Nephron progenitor cell (in vitro differentiated cells): ENCODE measurements around the gene HPN.
"Not testable (repeated sequence)": the region's sequence is repeated elsewhere in the genome, so short reads cannot be mapped to it uniquely, and the experiment has no call there.

Source experiments
- DNase-seq: peaks from one replicate; pipeline ENCODE4 v3.0.0; 2021
- H3K27ac Mint-ChIP-seq: 2 replicates; pipeline ENCODE4 v1.8.0; 2021; ENCODE audit warnings: mild to moderate bottlenecking, moderate library complexity, mixed read lengths
- H3K27me3 Mint-ChIP-seq: 2 replicates; pipeline ENCODE4 v1.8.0; 2021; ENCODE audit warnings: mild to moderate bottlenecking, low read depth, mixed read lengths; ENCODE audit not compliant: poor library complexity
- H3K36me3 Mint-ChIP-seq: 2 replicates; pipeline ENCODE4 v1.8.0; 2021; ENCODE audit warnings: low read depth, mixed read lengths
- H3K4me1 Mint-ChIP-seq: 2 replicates; pipeline ENCODE4 v1.8.0; 2021; ENCODE audit warnings: mixed read lengths
- H3K4me3 Mint-ChIP-seq: 2 replicates; pipeline ENCODE4 v1.8.0; 2021; ENCODE audit warnings: mild to moderate bottlenecking, moderate library complexity, mixed read lengths
- H3K9me3 Mint-ChIP-seq: 2 replicates; pipeline ENCODE4 v1.8.0; 2021; ENCODE audit warnings: mild to moderate bottlenecking, moderate library complexity, mixed read lengths
- CTCF ChIP-seq: fragments of 200-600 bp; sonication (generic); IDR thresholded peaks from 2 replicates; pipeline ENCODE4 v1.5.0; 2021; ENCODE audit warnings: antibody characterized with exemption

Gene HPN

GRCh38 chr19:35099155-35099896 lies 57.8 kb downstream of the HPN start:
- TF ChIP-seq CTCF, result no peak
- no peaks in the 10 kb centered on the region for H3K9me3 Mint-ChIP-seq

GRCh38 chr19:35099897-35100275 lies 58.4 kb downstream of the HPN start:
- Mint-ChIP-seq H3K4me1 (peaks cover 12% of the 10 kb centered on the region), H3K36me3 (no peaks in the 10 kb centered on the region), H3K27me3 (peaks cover 24% of the 10 kb centered on the region), H3K4me3 (no peak overlapping the region), H3K27ac (no peak overlapping the region), H3K9me3 (no peaks in the 10 kb centered on the region)
- TF ChIP-seq CTCF, result no peak
- no peak for DNase-seq

More at GRCh38 chr19:35099155-35099896, 57.8 kb downstream of the HPN start:
- Mint-ChIP-seq H3K4me1 (peaks cover 12% of the 10 kb centered on the region), H3K4me3 (no peak overlapping the region), H3K36me3 (no peaks in the 10 kb centered on the region), H3K27ac (no peak overlapping the region), H3K27me3 (peaks cover 24% of the 10 kb centered on the region)
- DNase-seq, result no peak

GRCh38 chr19:35100588-35101533 lies 59.3 kb downstream of the HPN start:
- Mint-ChIP-seq H3K4me1 (peaks cover 5% of the 10 kb centered on the region), H3K9me3 (no peaks in the 10 kb centered on the region), H3K27ac (no peak overlapping the region), H3K4me3 (no peak overlapping the region), H3K27me3 (peaks cover 19% of the 10 kb centered on the region), H3K36me3 (no peaks in the 10 kb centered on the region)
- no peak for TF ChIP-seq CTCF
- no peak for DNase-seq

GRCh38 chr19:35101949-35102348 lies 60.4 kb downstream of the HPN start:
- not testable (repeated sequence) for H3K36me3 Mint-ChIP-seq, H3K27ac Mint-ChIP-seq, H3K9me3 Mint-ChIP-seq, H3K4me1 Mint-ChIP-seq, H3K4me3 Mint-ChIP-seq, DNase-seq
- H3K27me3 Mint-ChIP-seq, result peaks cover 19% of the 10 kb centered on the region

- H3K4me1 Mint-ChIP-seq, H3K36me3 Mint-ChIP-seq, H3K9me3 Mint-ChIP-seq, DNase-seq, H3K27ac Mint-ChIP-seq, H3K4me3 Mint-ChIP-seq: not testable (repeated sequence)
- peaks cover 13% of the 10 kb centered on the region for H3K27me3 Mint-ChIP-seq
Observed at GRCh38 chr19:35103614-35104013, 62.1 kb downstream of the HPN start.

- H3K36me3 Mint-ChIP-seq, result no peaks in the 10 kb centered on the region
- H3K27me3 Mint-ChIP-seq, result peaks cover 13% of the 10 kb centered on the region
- no peak overlapping the region for H3K27ac Mint-ChIP-seq
- no peak for DNase-seq
- peaks cover 7% of the 10 kb centered on the region for H3K4me1 Mint-ChIP-seq
- peaks cover 9% of the 10 kb centered on the region for H3K9me3 Mint-ChIP-seq
- TF ChIP-seq CTCF, result no peak
- no peak overlapping the region for H3K4me3 Mint-ChIP-seq
Observed at GRCh38 chr19:35104361-35104760, 62.8 kb downstream of the HPN start.
